Measurements from ENCODE around the gene ZNF335. TPM values are rescaled to one million over a fixed set of nuclear protein-coding genes. Genes with fewer than 3 reads are reported as not detected.

The ZNF335 gene
- total and polyA plus RNA-seq, 2 of the 8 experiments (the other 6 are each of a cell fraction or from before 2014, with no cell fraction given), result 12.4 to 14.6 TPM

DNA sequence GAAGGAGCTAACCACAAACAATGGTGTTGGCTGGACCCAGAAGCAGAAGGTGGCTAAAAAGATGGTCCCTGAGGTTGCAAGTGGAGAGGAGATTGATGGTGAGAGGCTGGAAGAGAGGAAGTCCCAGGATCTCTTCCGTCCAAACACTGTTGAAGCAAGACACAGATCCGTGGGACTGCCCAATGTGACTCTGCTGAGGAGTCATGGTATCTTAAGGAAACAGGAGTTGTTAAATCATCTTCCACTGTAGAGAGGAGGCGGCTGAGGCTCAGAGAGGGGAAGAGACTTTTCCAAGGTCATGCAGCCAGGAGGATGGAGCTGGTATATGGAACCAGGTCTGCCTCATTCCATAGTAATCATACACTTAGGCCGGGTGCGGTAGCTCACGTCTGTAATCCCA lies 4.1 kb upstream of the ZNF335 start:
- peak overlapping the region; percentile 53 for H4K91ac ChIP-seq (replicated peaks; ENCODE audit: insufficient read length, low read length)
- FAIRE-seq, result no peak

More for the DNA sequence above, 4.1 kb upstream of the ZNF335 start:
- Histone ChIP-seq H3K27me3 (replicated peaks in 1 of 4; ENCODE audit: control insufficient read depth in 3 of 4, extremely low read depth in 1 of 4, insufficient read depth in 3 of 4, low read length in 3 of 4) (no peaks in the 10 kb centered on the region), H2BK20ac (ENCODE audit: low read length) (no peak overlapping the region), H4K5ac (ENCODE audit: insufficient read length, low read depth, low read length) (no peak overlapping the region), H3K27ac (ENCODE audit: low read depth, low read length) (no peak overlapping the region), H3K4me1 (replicated peaks in 1 of 4; ENCODE audit: control insufficient read depth in 3 of 4, insufficient read depth in 4 of 4, low read length in 3 of 4) (peaks cover 0 to 2% (median under 1%) of the 10 kb centered on the region in 4 experiments; a peak in 2 of 7 replicates), H3K23ac (ENCODE audit: insufficient read length) (no peak overlapping the region), H3K4ac (replicated peaks; ENCODE audit: insufficient read length, low read depth, low read length) (no peak overlapping the region), H3K79me2 (ENCODE audit: control insufficient read depth in 1 of 2, insufficient read depth in 2 of 2, low read length in 2 of 2) (no peaks in the 10 kb centered on the region), H3K4me2 (ENCODE audit: insufficient read depth in 1 of 2, low read depth in 2 of 2, low read length in 2 of 2) (no peak overlapping the region), H3K36me3 (ENCODE audit: control insufficient read depth in 2 of 4, insufficient read depth in 4 of 4, low read length in 3 of 4) (no peaks in the 10 kb centered on the region), H3K56ac (replicated peaks; ENCODE audit: insufficient read length, low read depth, low read length) (no peak overlapping the region), H3K4me3 (ENCODE audit: extremely low read depth in 1 of 4, insufficient read depth in 2 of 4, low read depth in 3 of 4, low read length in 4 of 4) (no peak overlapping the region), H3K9me3 (ENCODE audit: insufficient read depth in 2 of 2, low read depth in 1 of 2, low read length in 1 of 2) (no peaks in the 10 kb centered on the region), H4K8ac (ENCODE audit: extremely low read depth, insufficient read depth, low read length) (no peak overlapping the region; the same call in 1 of the 2 replicates), H2BK120ac (replicated peaks; ENCODE audit: low read depth, low read length) (no peak overlapping the region), H3K79me1 (ENCODE audit: low read depth, low read length) (no peaks in the 10 kb centered on the region), H2AK5ac (ENCODE audit: low read depth, low read length) (no peak overlapping the region), H2BK12ac (ENCODE audit: low read depth, low read length) (0 out of 2 replicates have a peak overlapping the region, but pooled peaks have one; percentile 17), H3K18ac (ENCODE audit: extremely low read depth, low read length) (no peak overlapping the region), H3K14ac (ENCODE audit: insufficient read length) (no peak overlapping the region), H3K9ac (replicated peaks in 1 of 4; ENCODE audit: extremely low read depth in 1 of 4, low read depth in 3 of 4, low read length in 3 of 4) (no peak overlapping the region), H4K20me1 (replicated peaks in 1 of 2; ENCODE audit: control insufficient read depth in 1 of 2, insufficient read depth in 2 of 2, low read length in 2 of 2) (no peaks in the 10 kb centered on the region), H2BK15ac (ENCODE audit: low read length) (no peak overlapping the region), H3K23me2 (ENCODE audit: low read depth, low read length) (peaks cover 3% of the 10 kb centered on the region; the same call in 1 of the 2 replicates), H2BK5ac (ENCODE audit: low read depth, low read length) (0 out of 2 replicates have a peak overlapping the region, but pooled peaks have one; percentile 9), H2AFZ (ENCODE audit: low read length) (peak overlapping the region; percentile 71; the same call in 1 of the 2 replicates)
- POLR2A ChIA-PET (ENCODE audit: partially characterized antibody), result interaction anchor here (1.7 to 2.0 kb wide), 2 partner anchors 38 to 41 kb away, joined by 4 read pairs; no protein-coding TSS in a partner anchor
- TF ChIP-seq HDAC2 (IDR thresholded peaks at IDR 0.05; ENCODE audit: borderline replicate concordance in 1 of 2, low read depth in 2 of 2, low read length in 2 of 2) (no peak), CREB1 (IDR thresholded peaks at IDR 0.05) (no peak), EGR1 (IDR thresholded peaks at IDR 0.05; ENCODE audit: borderline replicate concordance, low read depth, low read length) (no peak), SRF (IDR thresholded peaks at IDR 0.05; ENCODE audit: low read depth, low read length) (no peak), SP2 (IDR thresholded peaks at IDR 0.05; ENCODE audit: low read length) (no peak), ASH2L (IDR thresholded peaks at IDR 0.05; ENCODE audit: low read length) (no peak), JUND (IDR thresholded peaks at IDR 0.05; ENCODE audit: low read length) (no peak), RBBP5 (IDR thresholded peaks at IDR 0.05; ENCODE audit: borderline replicate concordance, low read depth, low read length) (no peak)
- TF ChIP-seq, protein P1, sequence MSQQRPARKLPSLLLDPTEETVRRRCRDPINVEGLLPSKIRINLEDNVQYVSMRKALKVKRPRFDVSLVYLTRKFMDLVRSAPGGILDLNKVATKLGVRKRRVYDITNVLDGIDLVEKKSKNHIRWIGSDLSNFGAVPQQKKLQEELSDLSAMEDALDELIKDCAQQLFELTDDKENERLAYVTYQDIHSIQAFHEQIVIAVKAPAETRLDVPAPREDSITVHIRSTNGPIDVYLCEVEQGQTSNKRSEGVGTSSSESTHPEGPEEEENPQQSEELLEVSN (IDR thresholded peaks at IDR 0.05), result no peak
- 91% methylated on average over 6 of the region's 6 CpGs; no CpG with 5 or more reads in 1 of the 2 experiments for WGBS, 2 experiments (ENCODE audit: extremely low coverage in 1 of 2, insufficient coverage in 1 of 2, insufficient read length in 1 of 2, insufficient replicate concordance in 2 of 2, low coverage in 1 of 2, low lambda C conversion rate in 2 of 2, missing lambda C conversion rate in 1 of 2)
- no peak for DNase-seq (ENCODE audit: low read depth in 1 of 2, low spot score in 2 of 2)
- CTCF ChIA-PET (ENCODE audit: partially characterized antibody), result interaction anchor here (0.7 to 2.4 kb wide), 3 partner anchors 12 to 38 kb away, joined by 3 to 13 read pairs (median 11); no protein-coding TSS in a partner anchor

Measured in H1 (cell line).